ENCODE results near the gene TREML1.
"Not testable (repeated sequence)": the region's sequence is repeated elsewhere in the genome, so short reads cannot be mapped to it uniquely, and the experiment has no call there.

The TREML1 gene

DNA sequence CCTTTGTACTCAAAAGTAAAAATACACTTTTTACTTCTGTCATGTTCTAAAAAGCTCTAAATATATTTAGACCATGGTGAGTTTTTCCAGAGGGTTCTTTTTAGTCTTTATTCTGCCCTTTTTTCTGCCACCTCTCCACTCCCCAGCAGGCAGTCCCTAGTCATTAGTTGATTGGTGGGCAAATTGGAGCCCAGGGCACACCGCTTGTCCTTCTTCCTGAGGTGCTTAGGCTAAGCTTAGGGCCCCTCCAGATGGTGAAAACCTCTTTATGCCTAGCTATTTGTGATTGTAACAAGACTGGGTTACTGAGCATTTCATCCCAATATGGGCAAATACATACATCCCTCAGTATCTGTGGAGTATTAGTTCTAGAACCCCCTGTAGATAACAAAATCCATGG is 6.2 kb downstream of the TREML1 start:
- no peak for DNase-seq (ENCODE audit: low read depth)

DNA sequence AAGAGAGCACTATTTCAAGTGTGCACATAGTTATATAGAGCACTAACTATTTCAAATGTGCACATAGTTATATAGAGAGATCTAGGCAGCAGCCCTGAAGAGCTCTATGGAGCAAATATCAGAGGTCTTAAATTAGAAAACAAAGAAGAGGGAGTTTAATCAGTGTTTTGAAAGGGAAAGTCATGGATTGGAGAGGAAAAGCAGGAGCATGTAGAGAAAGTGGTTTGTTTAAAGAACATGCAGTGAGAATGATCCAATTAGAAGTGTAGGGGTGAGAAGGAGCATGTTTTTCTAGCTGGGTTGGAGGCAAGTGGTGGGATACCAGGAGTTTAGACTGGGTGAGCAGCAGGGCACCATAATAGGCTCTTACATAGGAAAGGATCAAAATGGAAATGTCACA is 17.2 kb downstream of the TREML1 start:
- DNase-seq (ENCODE audit: low read depth) = no peak

DNA sequence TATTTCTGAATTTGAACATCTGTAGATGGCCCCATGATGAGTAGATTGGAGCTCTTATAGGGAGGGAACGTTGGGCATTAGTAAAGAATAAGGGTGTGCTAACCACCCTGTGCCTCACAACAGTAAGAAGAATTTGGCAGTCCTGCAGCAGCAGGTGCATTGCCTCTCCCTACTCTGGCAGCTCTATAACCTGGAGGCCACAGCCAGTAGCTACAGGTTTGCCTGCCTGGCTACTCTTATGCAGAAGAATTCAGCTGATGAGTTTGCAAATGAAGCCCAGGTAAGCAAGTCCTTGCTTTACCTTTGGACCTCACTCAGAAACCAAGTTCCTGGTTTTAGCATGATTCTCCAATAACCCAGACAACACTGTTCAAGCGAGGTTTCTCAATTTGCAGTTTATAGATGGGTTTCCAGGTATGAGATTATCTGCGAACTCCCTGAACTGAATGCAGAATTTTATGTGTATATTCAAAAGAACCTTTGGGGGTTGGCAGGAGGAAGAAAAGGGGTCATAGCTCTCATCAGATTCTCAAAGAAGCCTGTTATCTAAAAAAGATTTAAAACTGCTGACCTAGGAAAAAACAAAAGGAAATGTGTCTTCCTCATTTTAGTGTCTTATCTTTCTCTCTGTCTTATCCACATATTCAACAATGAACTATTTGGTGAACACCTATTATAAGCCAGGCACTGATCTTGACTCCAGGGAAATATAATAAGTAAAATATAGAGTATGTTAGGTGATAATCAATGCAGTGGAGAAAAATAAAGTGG is 18.9 kb downstream of the TREML1 start:
- no peak for DNase-seq (ENCODE audit: low read depth)

DNA sequence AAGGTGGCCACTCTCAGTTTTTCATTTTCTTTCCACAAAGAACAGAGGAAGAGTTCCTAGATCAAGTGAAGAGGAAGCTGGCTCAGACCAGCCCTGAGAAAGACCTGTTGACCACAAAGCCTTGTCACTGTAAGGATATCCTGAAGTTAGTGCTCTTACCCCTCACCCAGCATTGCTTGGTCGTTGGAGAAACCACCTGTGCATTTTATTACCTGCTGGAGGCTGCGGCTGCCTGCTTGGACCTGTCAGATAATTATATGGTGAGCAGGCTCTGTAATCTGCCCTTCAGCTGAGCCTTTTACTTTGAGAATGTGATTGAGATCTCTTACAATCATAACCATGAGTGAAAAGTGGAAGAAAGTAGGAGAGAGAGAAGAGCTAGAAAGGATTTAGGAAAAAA is 21.9 kb downstream of the TREML1 start:
- no peak for DNase-seq (ENCODE audit: low read depth)

DNA sequence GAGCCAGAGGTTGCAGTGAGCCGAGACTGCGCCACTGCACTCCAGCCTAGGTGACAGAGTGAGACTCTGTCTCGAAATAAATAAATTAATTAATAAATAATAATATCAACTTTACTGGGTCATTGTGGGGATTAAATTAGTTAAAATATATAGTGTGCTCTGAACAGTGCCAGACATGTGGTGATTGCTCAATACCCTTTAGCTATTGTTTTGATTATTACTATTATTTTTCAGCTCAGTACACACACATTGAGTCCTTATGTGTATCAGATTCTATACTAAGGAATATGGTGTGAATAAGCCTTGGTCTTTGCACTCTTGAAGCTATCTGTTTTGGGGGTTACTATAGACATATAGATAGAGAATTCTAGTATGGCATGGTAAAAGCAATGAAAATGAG is 28.9 kb downstream of the TREML1 start:
- no peak for DNase-seq (ENCODE audit: low read depth)

DNA sequence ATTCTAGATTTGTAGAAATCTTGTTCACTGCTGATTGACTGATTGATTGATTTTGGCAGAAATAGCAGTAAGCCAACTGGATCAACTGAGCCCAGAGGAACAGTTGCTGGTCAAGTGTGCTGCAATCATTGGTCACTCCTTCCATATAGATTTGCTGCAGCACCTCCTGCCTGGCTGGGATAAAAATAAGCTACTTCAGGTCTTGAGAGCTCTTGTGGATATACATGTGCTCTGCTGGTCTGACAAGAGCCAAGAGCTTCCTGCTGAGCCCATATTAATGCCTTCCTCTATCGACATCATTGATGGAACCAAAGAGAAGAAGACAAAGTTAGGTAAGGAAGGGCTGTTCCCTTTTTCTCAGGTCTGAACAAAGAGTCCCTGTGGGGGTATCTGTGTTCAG is 31.2 kb downstream of the TREML1 start:
- DNase-seq (ENCODE audit: low read depth) = no peak

DNA sequence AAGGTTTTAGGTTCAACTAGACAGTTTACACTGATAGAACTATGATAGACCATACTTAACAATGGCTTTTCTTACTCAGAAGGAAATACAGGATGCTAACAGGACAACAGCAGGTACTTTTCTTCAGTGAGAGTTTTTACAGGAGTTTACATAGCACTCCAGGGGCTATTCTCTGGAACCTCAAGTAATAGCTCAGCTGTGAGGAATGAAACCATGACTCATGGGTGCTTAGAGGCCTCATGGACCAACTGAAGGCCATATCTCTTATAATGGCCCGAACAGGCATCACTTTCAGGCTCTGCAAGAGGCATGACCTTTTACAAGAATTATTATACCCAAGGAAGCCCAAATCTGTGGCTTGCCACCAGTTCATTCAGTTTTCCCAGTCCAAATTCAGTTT is 31.8 kb downstream of the TREML1 start:
- no peak for DNase-seq (ENCODE audit: low read depth)

DNA sequence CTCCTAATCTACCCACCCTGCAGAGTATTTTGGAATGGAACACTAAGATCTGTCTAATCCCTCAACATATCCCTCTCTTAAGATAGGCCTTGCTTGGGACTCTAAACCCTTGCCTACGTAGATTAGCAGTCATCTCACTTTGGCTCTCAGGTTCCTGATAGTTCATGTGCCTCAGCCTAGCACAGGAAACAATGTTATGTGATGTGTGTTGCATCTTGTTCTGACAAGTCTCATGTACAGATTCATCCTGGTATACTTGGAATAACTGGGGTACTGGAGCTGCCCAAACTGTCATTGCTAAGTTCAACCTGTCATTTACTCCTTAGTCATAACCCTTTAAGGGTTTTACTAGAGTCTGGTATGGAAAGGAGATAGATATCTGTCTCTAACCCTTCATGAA is 34.1 kb downstream of the TREML1 start:
- no peak for DNase-seq (ENCODE audit: low read depth)

DNA sequence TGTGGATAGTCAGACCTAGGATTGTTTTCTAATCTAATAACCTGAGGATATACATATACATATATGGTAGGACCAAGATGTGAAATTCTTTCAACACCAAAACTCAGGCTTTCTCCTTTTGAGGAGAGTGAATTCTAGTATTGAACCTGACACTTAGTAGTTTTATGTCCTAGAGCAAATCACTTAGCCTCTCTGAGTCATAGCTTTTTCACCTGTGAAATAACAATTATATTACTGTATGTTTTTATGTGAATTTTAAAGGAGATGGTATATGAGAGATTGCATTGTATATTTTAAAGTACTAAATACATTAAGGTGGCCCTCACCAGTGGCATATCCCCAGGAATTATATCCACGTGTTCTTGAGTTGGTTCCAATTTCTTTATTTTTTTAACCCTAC is 34.6 kb downstream of the TREML1 start:
- no peak for DNase-seq (ENCODE audit: low read depth)

DNA sequence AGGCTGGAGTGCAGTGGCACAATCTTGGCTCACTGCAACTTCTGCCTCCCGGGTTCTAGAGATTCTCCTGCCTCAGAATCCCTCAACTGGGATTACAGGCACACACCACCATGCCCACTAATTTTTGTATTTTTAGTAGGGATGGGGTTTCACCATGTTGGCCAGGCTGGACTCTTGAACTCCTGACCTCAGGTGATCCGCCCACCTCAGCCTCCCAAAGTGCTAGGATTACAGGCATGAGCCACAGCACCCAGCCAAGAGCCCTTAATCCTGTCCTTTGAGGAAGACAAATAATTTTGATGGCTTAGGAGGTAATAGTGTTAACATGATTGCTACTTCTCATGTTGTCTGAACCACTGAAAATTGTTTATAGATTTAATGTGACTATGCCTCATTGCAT is 39.1 kb downstream of the TREML1 start:
- DNase-seq (ENCODE audit: low read depth) = not testable (repeated sequence)

DNA sequence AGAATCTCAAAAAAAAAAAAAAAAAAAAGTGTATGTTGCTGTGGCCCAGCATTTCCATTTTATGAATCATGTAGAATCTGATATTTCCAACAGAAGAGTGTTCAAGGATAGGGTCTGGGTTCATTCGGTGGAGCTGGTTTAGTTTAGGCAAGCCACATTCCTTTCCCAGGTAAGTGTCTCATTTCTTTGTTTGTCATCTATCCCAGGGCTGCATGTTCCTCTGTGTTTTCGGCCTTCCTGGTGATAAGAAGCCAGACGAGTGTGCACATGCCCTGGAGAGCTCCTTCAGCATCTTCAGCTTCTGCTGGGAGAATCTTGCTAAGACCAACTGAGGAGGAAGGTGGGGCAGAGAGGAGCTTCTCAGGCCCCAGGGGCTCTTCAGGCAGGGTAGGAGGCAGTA is 43.1 kb downstream of the TREML1 start:
- DNase-seq (ENCODE audit: low read depth) = no peak

DNA sequence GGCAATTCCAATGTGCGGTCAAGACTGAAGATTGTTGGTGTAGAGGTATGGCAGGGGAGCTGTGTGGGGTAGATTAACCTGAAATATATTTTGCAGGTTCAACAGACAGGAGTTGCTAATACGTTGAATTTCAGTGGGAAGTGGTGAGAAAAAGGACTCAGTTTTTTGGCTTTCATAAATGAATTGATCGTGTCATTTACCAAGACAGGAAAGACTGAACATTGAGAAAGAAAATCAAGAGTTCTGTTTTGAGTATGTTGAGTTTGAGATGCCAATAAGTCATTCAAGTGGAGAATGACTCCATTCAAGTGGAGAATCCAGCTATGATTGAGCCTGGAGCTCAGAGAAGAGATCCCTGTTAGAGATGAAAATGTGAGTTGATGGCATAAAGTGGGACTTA is 50.3 kb downstream of the TREML1 start:
- DNase-seq (ENCODE audit: low read depth) = no peak

DNA sequence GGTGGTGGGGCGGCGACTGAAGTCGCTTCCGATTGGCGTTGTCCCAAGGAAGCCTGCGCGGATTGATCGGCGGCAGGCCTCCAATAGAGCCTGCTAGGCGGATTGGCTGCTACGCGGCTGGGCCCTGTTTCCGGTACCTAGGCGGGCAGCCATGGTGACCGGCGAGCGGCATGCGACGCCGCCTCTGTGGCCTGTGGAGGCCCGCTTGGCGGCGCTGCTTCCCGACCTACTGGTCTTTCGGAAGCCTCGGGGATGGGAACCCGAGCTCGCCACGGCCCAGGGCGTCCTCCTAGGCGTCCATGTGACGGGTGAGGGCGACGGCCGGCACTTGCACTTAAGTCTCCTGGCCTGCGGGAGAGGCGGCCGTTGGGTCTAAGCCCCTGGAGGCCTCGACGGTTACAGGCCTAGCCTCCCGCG is 53.3 kb downstream of the TREML1 start:
- DNase-seq (ENCODE audit: low read depth) = no peak

All from fibroblast of gingiva (primary cell).